Ecto neural progenitor cell (in vitro differentiated cells): ENCODE data around the gene MAP3K20.
A peak's percentile ranks its signal among the peaks of the same experiment; 100 is the strongest.
"Not testable (repeated sequence)": the region's sequence is repeated elsewhere in the genome, so short reads cannot be mapped to it uniquely, and the experiment has no call there.

Experiments
- DNase-seq: peaks from one replicate; pipeline ENCODE4 v3.0.0-alpha.2; 2018; ENCODE audit warnings: low spot score

MAP3K20 gene

DNA sequence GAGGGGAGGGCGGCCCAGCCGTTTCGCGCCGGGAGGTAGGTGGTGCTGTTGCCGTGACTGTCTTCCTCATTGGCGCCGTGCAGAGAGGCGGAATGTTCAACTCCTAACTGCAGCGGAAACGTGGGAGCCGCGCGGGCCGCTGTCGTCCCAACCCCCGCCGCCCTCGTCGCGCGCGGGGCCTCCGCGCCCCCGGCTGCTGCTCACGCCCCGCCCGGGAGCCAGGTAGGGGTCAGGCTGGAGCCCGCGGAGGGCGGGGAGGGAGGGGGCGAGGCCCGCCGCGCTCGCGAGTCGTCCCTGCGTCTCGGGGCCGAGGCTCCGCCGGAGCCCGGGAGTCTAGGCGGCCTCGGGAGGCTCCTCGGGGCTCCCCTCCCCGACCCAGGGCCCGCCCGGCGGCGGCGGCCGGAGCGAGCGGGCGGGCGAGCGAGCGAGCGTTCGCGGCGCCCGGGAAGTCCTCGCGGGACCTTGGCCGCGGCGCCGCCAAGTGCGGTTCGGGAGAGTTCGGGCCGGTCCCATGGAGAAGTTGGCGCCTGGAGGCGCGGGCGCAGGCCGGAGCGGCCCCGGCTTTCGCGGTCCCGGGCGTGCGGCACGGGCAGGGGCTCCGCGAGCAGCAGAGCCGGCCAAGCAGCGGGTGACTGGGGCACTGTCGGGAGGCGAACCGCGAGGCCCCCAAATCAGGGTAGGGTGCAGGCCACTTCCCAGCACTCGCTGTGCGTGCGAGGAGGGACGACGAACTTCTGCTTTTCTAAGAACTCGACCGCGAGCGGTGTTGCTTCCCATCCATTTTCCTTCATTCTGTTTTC lies at the start of gene MAP3K20:
TSS of gene MAP3K20 (plus strand) at position 66 of the 800 bp plus-strand sequence. CDS start 15,186 bp downstream, outside the sequence.
- DNase-seq: peak; percentile 75

DNA sequence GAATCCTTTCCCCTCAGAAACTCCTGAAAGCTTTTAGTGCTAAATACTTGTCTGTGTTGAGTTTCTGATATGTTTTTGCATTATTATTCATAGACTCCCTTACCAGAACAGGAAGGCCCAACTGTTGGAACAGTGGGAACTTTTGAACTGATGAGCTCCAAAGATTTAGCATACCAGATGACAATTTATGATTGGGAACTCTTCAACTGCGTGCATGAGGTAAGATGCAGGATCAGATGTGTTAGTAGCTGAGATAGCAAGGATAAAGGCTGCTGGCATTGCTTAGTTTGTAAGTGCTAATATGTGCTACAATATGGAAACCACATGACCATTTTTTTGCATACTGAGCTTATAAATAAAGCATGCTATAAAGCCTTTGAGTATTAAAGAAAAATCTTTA lies 49.2 kb upstream of the MAP3K20 start:
- DNase-seq: no peak

GRCh38 chr2:173027181-173028128 lies 48.2 kb upstream of the MAP3K20 start:
- peak; percentile 81 for DNase-seq

- DNase-seq: no peak
Measured at GRCh38 chr2:173028141-173028540, 47.5 kb upstream of the MAP3K20 start.

GRCh38 chr2:173028671-173029070 lies 47.0 kb upstream of the MAP3K20 start:
- no peak for DNase-seq

DNA sequence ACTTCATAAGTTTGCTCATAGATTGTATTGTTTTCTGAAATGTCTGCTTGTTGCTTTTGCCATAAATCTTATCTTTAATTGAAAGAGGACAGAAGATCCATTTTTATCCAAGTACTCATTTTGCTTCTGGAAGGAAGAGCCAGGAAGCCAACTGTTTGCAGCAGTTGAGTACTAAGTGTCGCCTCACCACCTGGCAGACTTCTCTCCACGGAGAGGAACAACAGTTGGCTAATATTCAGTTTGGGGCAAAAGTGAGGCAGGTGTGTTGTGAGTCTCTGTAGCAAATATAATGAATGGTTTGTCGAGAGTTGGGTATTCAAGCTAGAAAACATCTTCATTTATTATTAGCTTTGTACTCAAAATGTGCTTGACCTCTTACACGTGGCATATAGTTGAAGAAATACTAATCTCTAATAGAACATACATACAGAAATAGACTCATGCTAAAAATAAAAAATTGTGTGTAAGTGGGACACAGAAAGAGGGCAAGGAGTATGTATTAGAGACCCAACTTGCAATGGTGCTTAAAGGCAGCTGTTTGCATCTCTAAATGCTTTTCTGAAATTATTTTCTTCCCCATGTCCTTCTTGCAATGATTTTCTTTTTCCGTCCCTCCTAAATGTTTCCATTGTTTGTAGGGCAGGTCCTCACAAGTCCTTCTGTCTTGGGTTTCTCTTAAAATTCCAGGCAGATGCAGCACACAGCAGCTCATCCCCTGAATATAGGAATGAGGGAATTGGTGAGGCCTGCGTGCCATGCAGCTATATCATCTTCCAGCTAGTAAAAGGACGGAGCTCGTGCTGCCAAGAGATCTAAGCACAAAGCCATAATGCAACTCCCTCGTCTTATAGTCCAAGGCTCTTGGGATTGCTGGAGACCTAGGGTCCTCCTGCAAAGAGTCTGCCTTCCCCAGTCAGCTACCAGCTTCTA lies 44.8 kb upstream of the MAP3K20 start:
- no peak for DNase-seq

DNA sequence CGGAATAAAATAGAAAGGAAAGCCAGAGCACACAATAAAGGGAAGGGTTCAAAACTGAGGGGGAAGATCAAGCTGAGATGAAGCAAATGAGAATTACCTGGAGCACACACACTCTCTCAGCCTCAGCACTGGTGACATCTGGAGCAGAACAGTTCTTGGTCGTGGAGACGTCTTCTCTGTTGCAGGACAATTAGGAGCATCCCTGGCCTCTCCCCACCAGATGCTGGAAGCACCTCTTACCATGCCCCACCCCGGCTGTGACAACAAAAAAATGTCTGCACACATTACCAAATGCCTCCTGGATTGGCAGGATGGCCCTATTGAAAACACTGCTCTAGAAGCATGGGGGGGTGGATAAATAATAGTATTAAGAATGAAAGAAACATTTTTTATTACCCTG lies 43.6 kb upstream of the MAP3K20 start:
- no peak for DNase-seq

DNA sequence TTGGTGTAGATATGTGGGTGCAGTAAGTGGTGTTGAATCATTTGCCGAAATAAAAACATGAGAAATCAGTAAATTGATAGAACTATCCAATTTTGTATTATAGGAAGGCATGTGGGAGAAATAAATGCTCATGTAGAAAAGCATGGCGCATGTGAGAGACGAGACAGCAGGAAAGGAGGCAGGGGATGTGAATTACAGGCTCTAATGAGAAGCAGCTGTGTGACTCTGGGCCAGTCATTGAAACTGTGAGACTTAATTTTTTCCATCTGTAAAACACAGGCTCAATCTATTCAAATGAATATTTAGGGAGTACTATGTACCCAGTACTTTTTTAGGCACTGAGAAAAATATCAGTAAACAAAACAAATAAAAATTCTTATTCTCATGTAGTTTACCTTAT lies 42.6 kb upstream of the MAP3K20 start:
- DNase-seq: no peak

DNA sequence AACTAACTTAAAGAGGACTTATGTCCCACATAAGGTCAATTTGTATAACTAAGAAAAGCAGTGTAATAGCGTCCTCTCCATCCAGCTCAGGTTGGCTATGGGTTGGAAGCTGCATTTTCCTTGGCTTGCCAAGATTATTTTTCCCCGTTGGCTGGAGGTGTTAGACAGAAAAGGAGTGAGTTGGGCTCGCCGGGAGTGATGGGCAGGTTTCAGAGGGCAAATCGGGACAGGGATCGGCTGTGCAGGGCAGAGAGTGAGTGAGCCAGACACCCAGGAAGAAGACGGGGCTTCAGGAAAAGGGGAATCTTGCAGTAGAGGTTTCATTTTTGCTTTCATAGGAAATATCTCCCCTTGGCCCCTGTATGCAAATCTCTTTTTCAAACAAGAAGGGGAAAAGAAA lies 41.5 kb upstream of the MAP3K20 start:
- DNase-seq: no peak

DNA sequence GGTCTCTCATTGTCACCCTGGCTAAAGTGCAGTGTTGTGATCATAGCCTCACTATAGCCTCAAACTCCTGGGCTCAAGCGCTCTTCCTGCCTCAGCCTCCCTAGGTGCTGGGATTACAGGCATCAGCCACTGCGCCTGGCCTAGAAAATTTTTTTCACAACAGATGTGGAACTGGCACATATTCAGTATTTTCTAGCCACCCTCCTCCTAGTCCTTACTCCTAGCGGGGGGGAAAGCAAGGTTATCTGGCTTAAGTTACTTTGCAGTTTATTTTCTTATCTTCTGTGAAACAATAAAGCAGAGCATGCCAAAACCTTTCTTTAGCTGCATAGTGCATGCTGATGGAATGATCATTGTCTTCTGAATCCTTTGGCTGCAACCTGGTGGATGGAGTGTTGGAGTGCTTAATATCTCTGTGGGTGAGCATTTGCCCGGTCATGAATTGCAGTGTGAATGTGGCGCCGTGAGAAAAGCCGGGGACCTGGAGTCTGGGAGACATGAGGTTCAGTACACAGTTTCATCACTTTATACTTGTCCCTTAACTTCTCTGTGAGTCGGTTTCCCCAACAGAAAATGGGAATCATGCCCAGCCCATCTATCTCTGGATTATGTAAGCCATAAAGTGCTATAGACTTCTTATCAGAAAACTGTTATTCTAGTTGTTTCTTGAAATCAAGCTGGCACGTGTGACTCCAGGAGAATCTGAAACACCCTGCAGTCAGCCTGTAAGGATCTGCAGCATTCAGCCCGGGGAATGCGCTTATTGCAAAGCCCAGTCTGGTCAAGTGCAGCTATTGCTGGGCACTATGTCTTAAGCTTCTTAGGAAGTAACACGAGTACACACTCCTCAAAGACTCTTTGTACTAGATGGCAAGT lies 38.2 kb upstream of the MAP3K20 start:
- DNase-seq: no peak

DNA sequence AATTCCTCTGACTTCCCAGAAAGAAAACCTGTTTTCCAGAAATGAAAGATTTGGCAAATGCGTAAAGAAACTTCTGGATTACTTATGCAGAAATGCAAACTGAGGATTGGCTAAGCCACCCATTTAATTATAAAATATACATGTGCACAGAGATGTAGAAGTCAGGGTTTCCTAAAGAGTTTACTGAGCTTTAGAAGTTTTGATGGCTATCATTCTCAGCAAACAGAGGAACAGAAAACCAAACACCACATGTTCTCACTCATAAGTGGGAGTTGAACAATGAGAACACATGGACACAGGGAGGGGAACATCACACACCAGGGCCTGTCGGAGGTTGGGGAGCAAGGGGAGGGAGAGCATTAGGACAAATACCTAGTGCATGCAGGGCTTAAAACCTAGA lies 37.4 kb upstream of the MAP3K20 start:
- DNase-seq: not testable (repeated sequence)

DNA sequence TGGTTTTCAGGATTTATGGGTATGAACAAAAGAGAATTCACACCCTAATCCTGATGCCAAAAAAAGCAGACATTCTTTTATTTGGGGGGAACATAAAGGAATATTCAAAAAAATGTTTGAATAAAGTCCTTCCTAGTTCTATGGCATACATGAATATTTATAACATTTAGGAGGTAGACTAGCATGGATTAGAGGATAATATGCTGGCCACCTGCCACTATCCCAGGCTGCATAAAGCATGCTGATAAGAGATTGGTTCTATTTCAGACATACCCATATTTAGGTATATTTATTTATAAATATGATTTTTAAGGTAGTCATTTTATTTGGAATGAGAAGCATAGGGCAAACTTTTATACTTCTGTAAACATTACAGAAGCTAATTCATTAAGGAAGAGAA lies 34.9 kb upstream of the MAP3K20 start:
- no peak for DNase-seq

DNA sequence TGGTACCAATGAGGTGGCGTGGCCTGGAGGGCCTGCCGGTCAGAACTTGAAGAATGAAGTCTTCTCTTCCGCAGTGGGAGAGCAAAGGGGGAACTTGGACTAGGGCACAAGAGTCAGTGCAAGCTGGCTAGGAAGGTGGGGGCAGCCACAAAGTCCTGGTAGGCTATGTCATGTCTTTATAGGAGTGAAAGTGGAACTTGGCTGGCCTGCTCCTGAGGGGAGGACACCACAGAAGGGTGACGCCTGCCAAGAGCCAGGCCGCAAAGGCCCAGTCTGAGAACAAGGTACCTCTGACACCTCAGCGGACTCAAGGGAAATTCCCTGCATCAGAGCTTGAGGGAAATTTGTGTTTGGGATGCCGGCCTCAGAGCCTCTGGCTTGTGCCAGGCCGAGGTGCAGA lies 32.2 kb upstream of the MAP3K20 start:
- no peak for DNase-seq

DNA sequence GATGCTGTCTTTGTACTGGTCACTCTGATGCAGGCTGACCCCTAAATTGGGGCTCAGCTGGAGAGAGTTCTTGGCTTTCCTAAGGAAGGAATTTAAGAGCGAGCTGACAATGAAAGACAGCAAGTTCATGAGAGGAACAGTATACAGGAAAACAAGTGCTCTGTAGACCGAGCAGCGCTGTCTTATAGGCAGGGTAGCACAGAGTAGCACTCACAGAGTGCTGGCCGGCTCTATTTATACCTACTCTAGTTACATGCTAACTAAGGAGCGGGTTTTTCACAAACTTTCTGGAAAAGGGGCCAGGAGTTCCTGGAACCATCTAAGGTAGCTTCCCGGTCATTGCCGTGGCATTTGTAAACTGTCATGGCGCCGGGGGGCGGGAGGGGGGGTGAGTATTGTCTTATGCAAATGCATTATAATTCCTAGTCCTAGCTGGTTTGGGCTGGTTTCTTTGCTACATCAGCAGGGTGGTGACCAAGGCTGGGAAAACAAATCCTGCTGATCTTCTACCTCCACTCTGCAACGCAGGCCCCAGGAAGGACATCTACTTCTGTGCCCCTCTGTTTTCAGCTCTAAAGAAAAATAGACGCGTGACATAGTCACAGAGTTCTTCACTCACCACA lies 31.6 kb upstream of the MAP3K20 start:
- no peak for DNase-seq

- no peak for DNase-seq
Measured at GRCh38 chr2:173044686-173045085, 31.0 kb upstream of the MAP3K20 start.

DNA sequence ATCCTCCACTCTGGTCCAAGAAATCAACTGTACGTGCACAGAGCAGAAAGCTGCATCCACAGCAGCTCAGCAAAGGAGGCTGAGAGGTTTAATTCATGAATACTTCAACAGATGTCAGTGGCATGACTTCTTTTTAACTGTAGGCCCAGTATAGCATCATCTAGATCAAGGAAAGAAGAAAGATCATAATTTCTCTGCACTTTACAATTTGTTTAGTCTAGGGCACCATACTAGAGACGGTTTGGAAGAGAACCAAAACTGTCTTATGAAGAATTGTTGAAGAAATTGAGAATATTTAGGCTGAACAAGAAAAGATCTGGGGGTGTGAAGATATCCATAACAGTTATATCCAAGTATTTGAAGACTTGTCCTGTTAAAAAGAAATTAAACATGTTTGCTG lies 30.5 kb upstream of the MAP3K20 start:
- no peak for DNase-seq

- no peak for DNase-seq
Measured at GRCh38 chr2:173048522-173048896, 27.1 kb upstream of the MAP3K20 start.

- DNase-seq: no peak
Measured at GRCh38 chr2:173048897-173049661, 26.6 kb upstream of the MAP3K20 start.

- no peak for DNase-seq
Measured at GRCh38 chr2:173049831-173050230, 25.8 kb upstream of the MAP3K20 start.

GRCh38 chr2:173050684-173051083 lies 25.0 kb upstream of the MAP3K20 start:
- no peak for DNase-seq
